Measurements from ENCODE around the gene IPO13.

Gene IPO13

GRCh38 chr1:43952731-43953346 lies 6.1 kb downstream of the IPO13 start:
- no peaks in the 10 kb centered on the region for H3K27me3 ChIP-seq
- H3K4me3 ChIP-seq = no peak overlapping the region
- H4K20me1 ChIP-seq = peaks cover 13 to 97% (median 48%) of the 10 kb centered on the region in 11 experiments; a peak in 20 of 22 replicates
- H3K27ac ChIP-seq = no peak overlapping the region
- H3K9ac ChIP-seq = peak overlapping the region in 1 of 11 experiments; percentile 9; a peak in 1 of 22 replicates
- peaks cover 31 to 70% (median 44%) of the 10 kb centered on the region in 11 experiments for H3K36me3 ChIP-seq
- peaks cover 15 to 32% (median 24%) of the 10 kb centered on the region in 10 experiments for H3K4me1 ChIP-seq
- H3K4me2 ChIP-seq = peak overlapping the region in 5 of 11 experiments; percentile 1 to 33 (median 12); a peak in 6 of 22 replicates
- no peaks in the 10 kb centered on the region for H3K9me3 ChIP-seq (replicated peaks in 1 of 11)
- TF ChIP-seq Cebpa-rat (IDR thresholded peaks at IDR 0.05) = no peak

- H3K36me3 ChIP-seq = peaks cover 36 to 75% (median 49%) of the 10 kb centered on the region in 11 experiments
- H3K9ac ChIP-seq = 0 out of 22 replicates have a peak overlapping the region, but pooled peaks of 1 of the 11 experiments have one; percentile 9
These were observed 6.6 kb downstream of the IPO13 start for GRCh38 chr1:43953361-43953760.

GRCh38 chr1:43954036-43954435 lies 7.3 kb downstream of the IPO13 start:
- no peak for TF ChIP-seq Cebpa-rat (IDR thresholded peaks at IDR 0.05)
- H4K20me1 ChIP-seq = peaks cover 13 to 87% (median 37%) of the 10 kb centered on the region in 11 experiments; a peak in 20 of 22 replicates
- H3K9ac ChIP-seq = no peak overlapping the region
- H3K36me3 ChIP-seq = peaks cover 43 to 77% (median 56%) of the 10 kb centered on the region in 11 experiments
- no peak overlapping the region for H3K4me2 ChIP-seq
- no peak overlapping the region for H3K27ac ChIP-seq
- no peak overlapping the region for H3K4me3 ChIP-seq
- H3K9me3 ChIP-seq (replicated peaks in 1 of 11) = no peaks in the 10 kb centered on the region
- H3K27me3 ChIP-seq = no peaks in the 10 kb centered on the region
- H3K4me1 ChIP-seq = peaks cover 3 to 20% (median 13%) of the 10 kb centered on the region in 10 experiments; a peak in 16 of 20 replicates

More at GRCh38 chr1:43953361-43953760, 6.6 kb downstream of the IPO13 start:
- Histone ChIP-seq H3K9me3 (replicated peaks in 1 of 11) (no peaks in the 10 kb centered on the region), H4K20me1 (peaks cover 13 to 93% (median 43%) of the 10 kb centered on the region in 11 experiments; a peak in 20 of 22 replicates), H3K4me3 (no peak overlapping the region), H3K27ac (no peak overlapping the region), H3K27me3 (no peaks in the 10 kb centered on the region), H3K4me1 (peaks cover 10 to 26% (median 19%) of the 10 kb centered on the region in 10 experiments), H3K4me2 (peak overlapping the region in 4 of 11 experiments; percentile 6 to 33 (median 18); a peak in 3 of 22 replicates)
- TF ChIP-seq Cebpa-rat (IDR thresholded peaks at IDR 0.05) = no peak

GRCh38 chr1:43956234-43956633 lies 9.5 kb downstream of the IPO13 start:
- Histone ChIP-seq H3K4me3 (no peak overlapping the region), H3K4me2 (no peak overlapping the region), H3K9me3 (replicated peaks in 1 of 11) (no peaks in the 10 kb centered on the region), H3K4me1 (peaks cover 0 to 15% (median 9%) of the 10 kb centered on the region in 10 experiments; a peak in 12 of 20 replicates), H3K27ac (no peak overlapping the region), H3K27me3 (no peaks in the 10 kb centered on the region), H4K20me1 (peaks cover 10 to 65% (median 32%) of the 10 kb centered on the region in 11 experiments; a peak in 20 of 22 replicates), H3K36me3 (peaks cover 50 to 77% (median 58%) of the 10 kb centered on the region in 11 experiments), H3K9ac (no peak overlapping the region)
- no peak for TF ChIP-seq Cebpa-rat (IDR thresholded peaks at IDR 0.05)

- Histone ChIP-seq H3K36me3 (peaks cover 56 to 86% (median 69%) of the 10 kb centered on the region in 11 experiments), H4K20me1 (peaks cover 10 to 53% (median 29%) of the 10 kb centered on the region in 11 experiments; a peak in 20 of 22 replicates), H3K4me1 (peaks cover 0 to 14% (median 8%) of the 10 kb centered on the region in 10 experiments; a peak in 13 of 20 replicates), H3K9ac (no peak overlapping the region), H3K9me3 (replicated peaks in 1 of 11) (no peaks in the 10 kb centered on the region), H3K27ac (no peak overlapping the region), H3K27me3 (no peaks in the 10 kb centered on the region), H3K4me2 (no peak overlapping the region), H3K4me3 (no peak overlapping the region)
- TF ChIP-seq Cebpa-rat (IDR thresholded peaks at IDR 0.05) = no peak
These were observed 10.8 kb downstream of the IPO13 start for GRCh38 chr1:43957407-43958040.

- peaks cover 63 to 97% (median 80%) of the 10 kb centered on the region in 11 experiments for H3K36me3 ChIP-seq
- no peak overlapping the region for H3K4me3 ChIP-seq
- H3K4me1 ChIP-seq = peaks cover 0 to 12% (median 2%) of the 10 kb centered on the region in 10 experiments; a peak in 9 of 20 replicates
- no peaks in the 10 kb centered on the region for H3K9me3 ChIP-seq (replicated peaks in 1 of 11)
- H3K27ac ChIP-seq = no peak overlapping the region
- no peaks in the 10 kb centered on the region for H3K27me3 ChIP-seq
- H3K4me2 ChIP-seq = no peak overlapping the region
- peaks cover 10 to 43% (median 19%) of the 10 kb centered on the region in 11 experiments; a peak in 20 of 22 replicates for H4K20me1 ChIP-seq
- no peak for TF ChIP-seq Cebpa-rat (IDR thresholded peaks at IDR 0.05)
- H3K9ac ChIP-seq = no peak overlapping the region
These were observed 11.9 kb downstream of the IPO13 start for GRCh38 chr1:43958351-43959255.

GRCh38 chr1:43960798-43961197 lies 14.0 kb downstream of the IPO13 start:
- Histone ChIP-seq H4K20me1 (peaks cover 0 to 37% (median 5%) of the 10 kb centered on the region in 11 experiments; a peak in 6 of 22 replicates), H3K4me3 (no peak overlapping the region), H3K36me3 (peaks cover 74 to 98% (median 90%) of the 10 kb centered on the region in 11 experiments), H3K27ac (no peak overlapping the region), H3K9me3 (replicated peaks in 1 of 11) (no peaks in the 10 kb centered on the region), H3K4me1 (peaks cover 0 to 12% (median 0%) of the 10 kb centered on the region in 10 experiments; a peak in 8 of 20 replicates), H3K4me2 (no peak overlapping the region), H3K27me3 (no peaks in the 10 kb centered on the region), H3K9ac (no peak overlapping the region)
- no peak for TF ChIP-seq Cebpa-rat (IDR thresholded peaks at IDR 0.05)

- Histone ChIP-seq H3K9me3 (replicated peaks in 1 of 11) (no peaks in the 10 kb centered on the region), H3K4me3 (no peak overlapping the region), H3K4me1 (peaks cover 0 to 12% (median 0%) of the 10 kb centered on the region in 10 experiments; a peak in 8 of 20 replicates), H4K20me1 (peaks cover 0 to 45% (median 5%) of the 10 kb centered on the region in 11 experiments; a peak in 6 of 22 replicates), H3K9ac (no peak overlapping the region), H3K36me3 (peaks cover 66 to 98% (median 90%) of the 10 kb centered on the region in 11 experiments), H3K27me3 (no peaks in the 10 kb centered on the region), H3K27ac (no peak overlapping the region), H3K4me2 (no peak overlapping the region)
- TF ChIP-seq Cebpa-rat (IDR thresholded peaks at IDR 0.05) = no peak
These were observed 14.9 kb downstream of the IPO13 start for GRCh38 chr1:43961692-43962091.

All from BLaER1 treated with 17β-estradiol and CSF1 and Interleukin-3, amounts not matched to agents 10 nM and 100 nM (cell line).